Measurements from ENCODE around the gene STX16.

Gene STX16, protein sequence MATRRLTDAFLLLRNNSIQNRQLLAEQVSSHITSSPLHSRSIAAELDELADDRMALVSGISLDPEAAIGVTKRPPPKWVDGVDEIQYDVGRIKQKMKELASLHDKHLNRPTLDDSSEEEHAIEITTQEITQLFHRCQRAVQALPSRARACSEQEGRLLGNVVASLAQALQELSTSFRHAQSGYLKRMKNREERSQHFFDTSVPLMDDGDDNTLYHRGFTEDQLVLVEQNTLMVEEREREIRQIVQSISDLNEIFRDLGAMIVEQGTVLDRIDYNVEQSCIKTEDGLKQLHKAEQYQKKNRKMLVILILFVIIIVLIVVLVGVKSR

GRCh38 chr20:58650776-58651558 lies at the start of gene STX16:
Gene STX16 (plus strand): TSS chr20:58651283. CDS start chr20:58652007, 724 bp downstream.
- peak; percentile 82 for DNase-seq (ENCODE audit: low spot score)

DNA sequence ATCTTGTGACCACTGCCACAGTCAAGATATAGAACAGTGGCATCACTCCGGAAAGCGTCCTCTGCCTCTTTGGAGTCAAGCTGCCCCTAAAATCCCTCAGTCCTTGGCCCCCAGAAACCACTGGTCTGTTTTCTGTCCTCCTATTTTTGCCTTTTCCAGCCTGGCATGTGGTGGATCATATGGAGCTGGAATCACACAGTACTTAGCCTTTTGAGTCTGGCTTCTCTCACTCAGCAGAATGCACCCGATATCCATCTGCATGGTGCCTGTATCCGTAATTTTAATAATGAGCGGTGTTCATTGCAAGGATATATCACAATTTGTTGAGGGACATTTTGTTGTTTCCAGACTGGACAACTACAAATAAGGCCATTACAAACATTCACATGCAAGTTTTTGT lies 49.0 kb upstream of the STX16 start:
- no peak for DNase-seq (ENCODE audit: low spot score)

- no peak for DNase-seq (ENCODE audit: low spot score)
Observed at GRCh38 chr20:58603721-58604120, 47.4 kb upstream of the STX16 start.

GRCh38 chr20:58604128-58604881 lies 46.8 kb upstream of the STX16 start:
- no peak for DNase-seq (ENCODE audit: low spot score)

DNA sequence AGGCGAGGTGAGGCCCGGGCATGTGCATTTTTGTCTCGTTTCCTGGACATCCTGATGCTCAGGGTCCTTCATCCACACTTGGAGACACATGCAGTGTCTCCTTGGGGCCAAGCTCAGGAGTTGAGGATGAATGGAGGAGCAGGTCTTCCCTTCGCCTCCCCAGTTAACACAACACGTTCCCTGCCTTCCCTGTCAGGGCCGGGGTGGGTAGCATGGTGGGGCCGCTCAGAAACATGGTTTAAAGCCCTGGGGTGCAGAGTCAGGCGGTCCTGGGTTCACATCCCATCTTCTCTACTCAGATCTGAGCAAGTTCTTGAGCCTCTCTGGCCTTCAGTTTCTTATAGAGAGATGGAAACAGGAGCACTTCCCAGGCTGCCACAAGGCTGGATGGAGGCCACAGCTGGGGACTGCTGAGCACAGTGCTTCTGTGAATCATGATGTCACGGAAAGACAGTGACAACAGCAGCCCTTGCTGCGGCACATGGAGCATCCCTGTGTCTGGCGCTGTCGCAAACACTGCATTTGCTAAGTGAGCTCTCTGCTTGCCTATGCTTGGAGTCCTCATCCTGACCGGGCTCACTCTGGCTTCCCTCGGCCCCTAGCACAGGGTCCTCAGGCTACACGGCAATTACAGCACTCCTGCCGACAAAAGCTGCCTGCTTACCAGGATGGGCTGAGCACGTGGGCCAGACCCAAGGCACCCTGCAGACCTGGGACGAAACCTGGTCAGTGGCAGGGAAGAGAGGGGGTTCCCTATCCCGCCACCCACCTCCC lies 45.6 kb upstream of the STX16 start:
- no peak for DNase-seq (ENCODE audit: low spot score)

- no peak for DNase-seq (ENCODE audit: low spot score)
Observed at GRCh38 chr20:58606184-58606583, 44.9 kb upstream of the STX16 start.

DNA sequence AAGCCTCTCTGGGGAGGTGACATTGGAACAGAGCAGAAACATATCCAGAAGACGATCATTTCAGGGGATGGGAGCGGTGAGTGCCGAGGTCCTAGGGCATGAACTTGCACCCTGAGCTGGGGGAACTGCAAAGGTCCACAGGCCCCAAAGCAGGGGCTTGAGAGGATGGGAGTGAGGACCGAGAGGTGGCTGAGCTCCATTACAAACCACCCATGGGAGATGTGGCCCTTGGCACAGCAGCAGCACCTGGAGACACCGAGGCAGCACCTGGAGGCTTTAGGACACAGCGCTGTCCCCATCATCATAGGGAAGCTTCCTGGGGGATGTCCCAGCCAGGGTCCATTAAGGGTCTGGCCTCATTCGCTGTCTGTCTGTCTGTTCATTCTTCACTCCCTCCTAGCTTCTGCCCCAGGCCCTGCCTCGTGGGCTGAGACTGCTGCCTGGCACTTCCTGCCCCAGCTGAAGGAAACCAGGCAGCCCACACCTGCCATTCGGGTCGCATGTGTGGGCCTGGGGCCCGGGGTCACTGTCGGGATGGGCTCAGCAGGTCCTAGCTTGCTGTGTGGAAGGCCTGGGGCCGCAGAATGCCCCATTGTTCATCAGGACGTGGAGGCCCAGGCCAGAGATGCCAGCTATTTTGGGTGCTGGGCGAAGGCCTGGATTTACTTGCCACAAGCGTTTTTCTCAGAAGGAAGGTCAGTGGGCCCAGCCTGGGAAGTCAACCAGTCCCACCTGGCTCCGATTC lies 42.8 kb upstream of the STX16 start:
- DNase-seq (ENCODE audit: low spot score) = no peak

DNA sequence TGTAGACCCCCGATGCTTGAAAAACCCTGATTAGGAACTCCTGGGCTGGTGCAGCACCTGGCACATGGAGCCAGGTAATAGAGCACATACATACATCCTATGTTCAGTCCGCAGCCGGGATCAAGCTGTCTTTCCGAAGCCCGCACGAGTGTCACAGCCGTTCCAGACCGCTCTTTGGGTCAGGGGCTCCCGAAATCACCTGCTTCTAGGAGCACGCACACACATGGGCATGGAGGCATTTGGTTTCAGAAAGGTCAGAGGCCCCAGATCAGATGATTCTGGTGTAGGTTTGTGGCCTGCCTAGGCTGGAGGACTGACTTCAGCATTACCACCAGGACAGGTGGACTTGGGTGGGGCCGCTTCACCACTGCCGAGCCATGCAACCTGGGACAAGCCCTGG lies 42.1 kb upstream of the STX16 start:
- DNase-seq (ENCODE audit: low spot score) = no peak

DNA sequence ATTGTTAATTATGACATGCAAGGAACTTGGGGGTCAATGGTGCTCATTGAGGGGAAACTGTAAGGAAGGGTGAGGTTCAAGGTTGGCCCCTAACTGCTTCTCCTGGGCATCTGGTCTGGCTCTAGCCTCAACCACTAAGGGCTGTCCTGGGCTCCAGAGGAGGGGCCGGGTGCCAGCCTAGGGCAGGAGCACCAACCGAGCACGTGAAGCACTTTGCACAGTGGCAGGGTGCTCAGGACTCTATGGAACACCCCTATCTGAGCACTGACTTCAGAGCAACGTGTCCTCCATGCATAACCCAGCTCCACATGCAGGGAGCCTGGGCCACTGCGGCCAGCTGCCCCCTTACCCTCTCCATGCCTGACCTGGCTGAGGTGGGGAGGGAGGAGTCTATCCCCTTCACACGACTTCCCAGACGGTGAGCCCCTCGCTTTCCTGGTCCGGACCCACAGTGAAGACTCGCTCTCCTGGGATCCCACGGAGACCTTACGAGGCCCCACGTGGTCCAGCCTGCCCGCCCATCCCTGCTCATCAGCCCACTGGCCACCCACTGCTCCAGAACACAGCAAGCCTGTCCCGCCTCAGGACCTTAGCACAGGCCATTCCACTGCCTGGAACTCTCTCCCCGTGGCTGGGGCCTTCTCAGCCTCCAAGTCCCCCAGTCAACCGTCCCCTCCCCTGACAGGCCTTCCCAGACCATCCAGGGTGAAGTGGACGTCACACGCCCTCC lies 40.8 kb upstream of the STX16 start:
- DNase-seq (ENCODE audit: low spot score) = no peak

DNA sequence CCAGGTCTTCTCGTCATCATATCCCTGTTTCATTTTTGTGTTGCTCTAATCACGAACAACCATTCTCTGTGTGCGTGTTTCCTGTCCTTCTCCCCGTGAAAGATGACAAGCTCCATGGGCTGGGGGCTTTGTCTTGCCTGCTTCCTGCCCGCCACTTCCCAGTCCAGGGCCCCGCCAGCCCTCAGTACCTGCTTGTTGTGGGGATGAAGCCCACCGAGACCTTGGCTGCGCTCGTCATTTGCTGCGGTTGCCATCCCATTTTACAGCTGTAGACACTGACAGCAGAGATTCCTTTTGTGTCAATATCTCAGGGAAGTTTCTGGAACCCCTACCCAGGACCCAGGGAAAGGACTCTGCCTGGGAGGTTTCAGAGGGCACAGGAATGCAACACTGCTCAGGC lies 40.3 kb upstream of the STX16 start:
- no peak for DNase-seq (ENCODE audit: low spot score)

DNA sequence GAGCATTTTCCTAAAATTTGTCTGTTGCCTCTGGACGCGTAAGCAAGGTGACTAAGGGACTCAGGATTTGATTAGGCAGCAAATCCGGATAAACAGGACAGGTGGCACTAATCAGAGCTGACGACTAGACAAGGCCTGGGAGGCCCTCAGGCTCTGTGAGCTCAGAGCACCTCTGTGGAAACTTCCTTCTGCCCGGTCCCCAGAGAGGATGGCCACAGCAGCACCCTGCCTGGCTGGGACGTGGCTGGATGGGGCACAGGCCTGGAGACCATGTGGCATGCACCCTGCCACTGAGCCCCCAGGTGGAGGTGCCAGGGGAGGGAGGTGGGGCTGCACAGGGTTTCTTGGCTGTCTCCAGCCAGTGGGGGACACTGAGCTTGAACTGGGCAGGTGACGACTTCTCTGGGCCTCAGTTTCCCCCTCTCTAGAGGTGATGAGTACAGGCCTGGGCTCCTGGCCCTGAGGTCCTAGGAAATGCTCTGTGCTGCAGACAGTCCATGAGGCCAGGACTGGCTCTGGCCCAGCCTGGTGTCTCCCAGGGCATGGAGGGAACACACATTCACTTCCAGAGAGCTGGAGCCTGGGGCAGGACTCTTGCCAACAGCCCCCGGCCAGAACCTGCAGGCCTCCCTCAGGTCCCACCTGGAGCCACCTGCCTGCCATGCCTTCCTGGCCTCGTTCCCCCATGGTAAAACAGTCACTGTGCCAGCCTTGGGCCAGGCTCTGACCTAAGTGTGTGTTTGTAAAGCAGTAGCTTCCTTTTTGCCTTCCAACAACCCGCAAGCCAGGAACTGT lies 39.6 kb upstream of the STX16 start:
- no peak for DNase-seq (ENCODE audit: low spot score)

GRCh38 chr20:58612121-58612691 lies 38.9 kb upstream of the STX16 start:
- no peak for DNase-seq (ENCODE audit: low spot score)

GRCh38 chr20:58613061-58613854 lies 37.8 kb upstream of the STX16 start:
- no peak for DNase-seq (ENCODE audit: low spot score)

- DNase-seq (ENCODE audit: low spot score) = no peak
Observed at GRCh38 chr20:58614366-58614765, 36.7 kb upstream of the STX16 start.

GRCh38 chr20:58614984-58615760 lies 35.9 kb upstream of the STX16 start:
- DNase-seq (ENCODE audit: low spot score) = no peak

DNA sequence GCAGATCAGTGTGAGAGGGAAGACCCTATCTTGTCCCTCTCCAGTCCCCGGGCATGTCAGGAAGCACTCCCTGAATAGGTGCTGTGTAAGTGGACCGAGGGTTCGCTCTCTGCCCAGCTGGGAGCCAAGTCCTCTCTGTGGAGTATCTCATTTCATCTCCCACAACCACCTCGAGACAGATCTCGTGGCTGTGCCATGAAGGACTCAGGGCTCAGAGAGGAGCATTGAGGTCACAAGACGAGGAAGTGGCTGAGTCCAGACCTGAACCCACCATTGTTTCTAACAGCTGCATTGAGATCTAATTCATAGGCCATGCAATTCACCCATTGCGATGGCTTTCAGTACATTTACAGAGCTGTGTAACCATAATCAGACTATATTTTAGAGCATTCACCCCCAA lies 34.7 kb upstream of the STX16 start:
- no peak for DNase-seq (ENCODE audit: low spot score)

DNA sequence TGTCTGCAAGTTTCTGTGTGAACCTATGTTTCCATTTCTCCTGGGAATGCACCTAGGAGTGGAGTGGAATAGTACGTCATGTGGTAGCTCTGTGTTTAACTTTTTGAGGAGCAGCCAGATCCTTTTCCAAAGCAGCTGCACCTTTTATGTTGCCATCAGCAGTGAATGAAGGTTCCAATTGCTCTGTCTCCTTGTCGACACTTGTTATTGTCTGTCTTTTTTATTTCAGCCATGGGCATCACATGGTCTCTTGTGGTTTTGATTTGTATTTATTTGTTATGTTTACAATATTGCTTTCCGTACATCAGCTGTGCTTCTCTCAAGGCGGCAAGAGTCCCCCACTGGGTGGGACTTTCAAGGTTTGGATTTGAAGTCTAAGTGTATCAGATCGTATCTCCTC lies 33.9 kb upstream of the STX16 start:
- DNase-seq (ENCODE audit: low spot score) = no peak
